H9 (cell line): ENCODE measurements around the gene HABP4. TPM values are rescaled to one million over a fixed set of nuclear protein-coding genes. Genes with fewer than 3 reads are reported as not detected.

Experiments used
- DNase-seq: peaks from one replicate; pipeline ENCODE4 v3.0.0-alpha.2; 2017
- H2AFZ ChIP-seq: one replicate; pipeline ENCODE4 v1.6.1; 2013; ENCODE audit warnings: mild to moderate bottlenecking, low read length, control low read depth, moderate library complexity
- H2AK5ac ChIP-seq: 2 replicates; pipeline ENCODE4 v1.6.1; 2013; ENCODE audit warnings: low read length, control low read depth, mixed read lengths; ENCODE audit not compliant: insufficient read length
- H2BK120ac ChIP-seq: one replicate; pipeline ENCODE4 v1.6.1; 2013; ENCODE audit warnings: low read depth, mild to moderate bottlenecking, low read length, control low read depth, inconsistent platforms; ENCODE audit not compliant: poor library complexity, severe bottlenecking
- H2BK12ac ChIP-seq: 2 replicates; pipeline ENCODE4 v1.6.1; 2013; ENCODE audit warnings: low read length, control low read depth, mixed read lengths, low read depth; ENCODE audit not compliant: insufficient read length
- H2BK15ac ChIP-seq: 2 replicates; pipeline ENCODE4 v1.6.1; 2013; ENCODE audit warnings: low read depth, low read length, control low read depth
- H2BK20ac ChIP-seq: one replicate; pipeline ENCODE4 v1.6.1; 2013; ENCODE audit warnings: low read depth, mild to moderate bottlenecking, low read length, control low read depth, inconsistent platforms; ENCODE audit not compliant: poor library complexity, severe bottlenecking
- H2BK5ac ChIP-seq: 2 replicates; pipeline ENCODE4 v1.6.1; 2013; ENCODE audit warnings: low read length, control low read depth, mixed read lengths; ENCODE audit not compliant: insufficient read length
- H3K14ac ChIP-seq: 2 replicates; pipeline ENCODE4 v1.6.1; 2013; ENCODE audit warnings: low read length, control low read depth; ENCODE audit not compliant: insufficient read depth
- H3K18ac ChIP-seq: 2 replicates; pipeline ENCODE4 v1.6.1; 2013; ENCODE audit warnings: low read depth, mild to moderate bottlenecking, mixed read lengths, low read length, control low read depth; ENCODE audit not compliant: insufficient read length
- H3K23ac ChIP-seq: 2 replicates; pipeline ENCODE4 v1.6.1; 2013; ENCODE audit warnings: low read length, control low read depth, mixed read lengths, low read depth; ENCODE audit not compliant: insufficient read length
- H3K23me2 ChIP-seq: 2 replicates; pipeline ENCODE4 v1.6.1; 2013; ENCODE audit warnings: low read depth, mild to moderate bottlenecking, mixed read lengths, low read length, control low read depth; ENCODE audit not compliant: insufficient read length, poor library complexity, severe bottlenecking
- H3K27ac ChIP-seq: 2 replicates; pipeline ENCODE4 v1.5.1; 2013; ENCODE audit warnings: low read length, control low read depth, mixed read lengths, low read depth; ENCODE audit not compliant: insufficient read length
- H3K27me3 ChIP-seq: 2 replicates; pipeline ENCODE4 v1.6.1; 2013; ENCODE audit warnings: low read length, control low read depth, inconsistent platforms; ENCODE audit not compliant: insufficient read depth
- H3K4ac ChIP-seq: 2 replicates; pipeline ENCODE4 v1.6.1; 2013; ENCODE audit warnings: low read depth, mild to moderate bottlenecking, control low read depth, inconsistent platforms, low read length, moderate library complexity
- H3K4me1 ChIP-seq: 2 replicates; pipeline ENCODE4 v1.6.1; 2013; ENCODE audit warnings: low read length, control low read depth, inconsistent platforms; ENCODE audit not compliant: insufficient read depth
- H3K4me2 ChIP-seq: 2 replicates; pipeline ENCODE4 v1.6.1; 2013; ENCODE audit warnings: low read length, control low read depth, mixed read lengths; ENCODE audit not compliant: insufficient read length, insufficient read depth
- H3K56ac ChIP-seq: 2 replicates; pipeline ENCODE4 v1.6.1; 2013; ENCODE audit warnings: low read depth, mild to moderate bottlenecking, mixed read lengths, low read length, control low read depth; ENCODE audit not compliant: insufficient read length
- H3K79me1 ChIP-seq: 2 replicates; pipeline ENCODE4 v1.6.1; 2013; ENCODE audit warnings: low read depth, mild to moderate bottlenecking, moderate library complexity, low read length, control low read depth, inconsistent platforms; ENCODE audit not compliant: insufficient read depth, poor library complexity, severe bottlenecking
- H3K79me2 ChIP-seq: 2 replicates; pipeline ENCODE4 v1.6.1; 2013; ENCODE audit warnings: low read length, control low read depth, inconsistent platforms; ENCODE audit not compliant: insufficient read depth
- H3K9ac ChIP-seq: 2 replicates; pipeline ENCODE4 v1.6.1; 2013; ENCODE audit warnings: low read length, control low read depth, mixed read lengths; ENCODE audit not compliant: insufficient read length; ENCODE audit errors: extremely low read depth
- H3K9me3 ChIP-seq: one replicate; pipeline ENCODE4 v1.6.1; 2013; ENCODE audit warnings: low read depth, low read length, inconsistent platforms; ENCODE audit not compliant: control insufficient read depth
- H3T11ph ChIP-seq: one replicate; pipeline ENCODE4 v1.6.1; 2013; ENCODE audit warnings: mild to moderate bottlenecking, low read length, control low read depth, inconsistent platforms
- H4K20me1 ChIP-seq: one replicate; pipeline ENCODE4 v1.6.1; 2013; ENCODE audit not compliant: control insufficient read depth, insufficient read length, insufficient read depth
- H4K5ac ChIP-seq: 2 replicates; pipeline ENCODE4 v1.6.1; 2013; ENCODE audit warnings: low read depth, mild to moderate bottlenecking, mixed read lengths, low read length, control low read depth; ENCODE audit not compliant: insufficient read length
- H4K8ac ChIP-seq: replicated peaks from 2 replicates; pipeline ENCODE4 v1.6.1; 2013; ENCODE audit warnings: low read length, control low read depth, mixed read lengths, low read depth; ENCODE audit not compliant: insufficient read length
- H4K91ac ChIP-seq: 2 replicates; pipeline ENCODE4 v1.6.1; 2013; ENCODE audit warnings: low read depth, mild to moderate bottlenecking, moderate library complexity, mixed read lengths, low read length, control low read depth; ENCODE audit not compliant: insufficient read length
- H3K27ac Mint-ChIP-seq, 3 experiments: 2 replicates in 2 of 3; 3 replicates in 1 of 3; pipeline ENCODE4 v1.8.0; 2020 to 2021; ENCODE audit warnings: mixed read lengths in 3 of 3, mild to moderate bottlenecking in 1 of 3, moderate library complexity in 1 of 3
- H3K27me3 Mint-ChIP-seq: 2 replicates; pipeline ENCODE4 v1.8.0; 2021; ENCODE audit warnings: low read depth, mild to moderate bottlenecking, moderate library complexity, mixed read lengths
- H3K36me3 Mint-ChIP-seq, 3 experiments: 2 replicates in 2 of 3; 3 replicates in 1 of 3; pipeline ENCODE4 v1.8.0; 2020 to 2021; ENCODE audit warnings: low read depth in 3 of 3, mixed read lengths in 3 of 3; ENCODE audit not compliant: insufficient read depth in 1 of 3
- H3K4me1 Mint-ChIP-seq, 2 experiments: 2 replicates each; pipeline ENCODE4 v1.8.0; 2020; ENCODE audit warnings: mixed read lengths in 2 of 2
- H3K4me3 Mint-ChIP-seq, 2 experiments: 2 replicates in 1 of 2; 3 replicates in 1 of 2; pipeline ENCODE4 v1.8.0; 2020 to 2021; ENCODE audit warnings: mild to moderate bottlenecking in 2 of 2, mixed read lengths in 2 of 2, moderate library complexity in 1 of 2
- H3K9me3 Mint-ChIP-seq, 2 experiments: 2 replicates in 1 of 2; 3 replicates in 1 of 2; pipeline ENCODE4 v1.8.0; 2020; ENCODE audit warnings: mild to moderate bottlenecking in 2 of 2, mixed read lengths in 2 of 2, moderate library complexity in 1 of 2
- WGBS: extraction: QIAGEN DNeasy Blood & Tissue Kit; methylation state at CpG from one replicate; pipeline ENCODE4 v1.1.7; 2013; ENCODE audit warnings: missing lambda C conversion rate, low lambda C conversion rate, mixed read lengths; ENCODE audit not compliant: insufficient read length; ENCODE audit errors: extremely low coverage; 5-methylcytosine and 5-hydroxymethylcytosine counted together
- total RNA-seq: library from RNA; stranded (reverse); gene quantifications from 2 replicates; pipeline ENCODE4 v1.2.1, GENCODE V29; 2021
- TF ChIP-seq, protein P1 (sequence below): fragments of 200-600 bp; sonication (generic); conservative IDR thresholded peaks from 3 replicates; pipeline ENCODE4 v1.8.0; 2021; ENCODE audit warnings: antibody characterized with exemption, mild to moderate bottlenecking

Gene HABP4
- total RNA-seq, 1 experiment from 2014 or later, result 7.5 TPM

DNA sequence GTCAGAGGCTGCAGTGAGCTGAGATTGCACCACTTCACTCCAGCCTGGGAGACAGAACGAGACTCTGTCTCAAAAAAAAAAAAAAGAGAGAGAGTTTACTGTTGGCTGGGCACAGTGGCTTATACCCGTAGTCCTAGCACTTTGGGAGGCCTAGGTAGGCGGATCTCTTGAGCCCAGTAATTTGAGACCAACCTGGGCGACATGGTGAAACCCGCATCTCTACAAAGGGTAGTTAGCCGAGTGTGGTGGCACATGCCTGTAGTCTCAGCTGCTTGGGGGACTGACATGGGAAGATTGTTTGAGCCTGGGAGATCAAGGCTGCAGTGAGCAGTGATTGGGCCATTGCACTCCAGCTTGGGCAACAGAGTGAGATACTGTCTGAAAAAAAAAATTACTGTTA, 12.6 kb downstream of the HABP4 start:
- no peak overlapping the region for H3T11ph ChIP-seq
- H4K20me1 ChIP-seq, result no peaks in the 10 kb centered on the region
- Mint-ChIP-seq H3K36me3 (peaks cover 5 to 31% (median 23%) of the 10 kb centered on the region in 3 experiments; a peak in 6 of 7 replicates), H3K9me3 (no peaks in the 10 kb centered on the region), H3K4me1 (peaks cover 28 to 37% of the 10 kb centered on the region in 2 experiments), H3K27ac (peak overlapping the region in 1 of 3 experiments; percentile 68; a peak in 2 of 7 replicates), H3K27me3 (no peaks in the 10 kb centered on the region), H3K4me3 (no peak overlapping the region)
- H3K14ac ChIP-seq, result no peak overlapping the region
- H3K4me2 ChIP-seq, result no peak overlapping the region
- H4K5ac ChIP-seq, result no peak overlapping the region
- no peak overlapping the region for H3K56ac ChIP-seq
- no peak overlapping the region for H3K18ac ChIP-seq
- H3K9ac ChIP-seq, result peak overlapping the region; percentile 17
- no peak overlapping the region for H2AFZ ChIP-seq
- peak; percentile 55 for DNase-seq
- H4K91ac ChIP-seq, result no peak overlapping the region
- no peaks in the 10 kb centered on the region for H3K79me2 ChIP-seq
- H2BK12ac ChIP-seq, result no peak overlapping the region
- no peaks in the 10 kb centered on the region for H3K79me1 ChIP-seq
- peaks cover 3% of the 10 kb centered on the region; the same call in 1 of the 2 replicates for H3K4me1 ChIP-seq
- no peak overlapping the region for H3K23ac ChIP-seq
- H3K4ac ChIP-seq, result no peak overlapping the region
- H3K23me2 ChIP-seq, result no peaks in the 10 kb centered on the region
- H3K9me3 ChIP-seq, result no peaks in the 10 kb centered on the region
- no peak overlapping the region for H2AK5ac ChIP-seq
- H3K27me3 ChIP-seq, result no peaks in the 10 kb centered on the region
- no CpG with 5 or more reads among the region's 6 CpGs for WGBS
- H2BK5ac ChIP-seq, result no peak overlapping the region
- H2BK15ac ChIP-seq, result no peak overlapping the region
- no peak overlapping the region for H4K8ac ChIP-seq
- TF ChIP-seq, protein P1, sequence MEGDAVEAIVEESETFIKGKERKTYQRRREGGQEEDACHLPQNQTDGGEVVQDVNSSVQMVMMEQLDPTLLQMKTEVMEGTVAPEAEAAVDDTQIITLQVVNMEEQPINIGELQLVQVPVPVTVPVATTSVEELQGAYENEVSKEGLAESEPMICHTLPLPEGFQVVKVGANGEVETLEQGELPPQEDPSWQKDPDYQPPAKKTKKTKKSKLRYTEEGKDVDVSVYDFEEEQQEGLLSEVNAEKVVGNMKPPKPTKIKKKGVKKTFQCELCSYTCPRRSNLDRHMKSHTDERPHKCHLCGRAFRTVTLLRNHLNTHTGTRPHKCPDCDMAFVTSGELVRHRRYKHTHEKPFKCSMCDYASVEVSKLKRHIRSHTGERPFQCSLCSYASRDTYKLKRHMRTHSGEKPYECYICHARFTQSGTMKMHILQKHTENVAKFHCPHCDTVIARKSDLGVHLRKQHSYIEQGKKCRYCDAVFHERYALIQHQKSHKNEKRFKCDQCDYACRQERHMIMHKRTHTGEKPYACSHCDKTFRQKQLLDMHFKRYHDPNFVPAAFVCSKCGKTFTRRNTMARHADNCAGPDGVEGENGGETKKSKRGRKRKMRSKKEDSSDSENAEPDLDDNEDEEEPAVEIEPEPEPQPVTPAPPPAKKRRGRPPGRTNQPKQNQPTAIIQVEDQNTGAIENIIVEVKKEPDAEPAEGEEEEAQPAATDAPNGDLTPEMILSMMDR, result no peak
- H2BK20ac ChIP-seq, result no peak overlapping the region
- no peak overlapping the region for H3K27ac ChIP-seq
- H2BK120ac ChIP-seq, result no peak overlapping the region
